HL-60 (cell line): Measurements from ENCODE around the gene CHFR.
"Not testable (repeated sequence)": the region's sequence is repeated elsewhere in the genome, so short reads cannot be mapped to it uniquely, and the experiment has no call there.

Experiments used
- DNase-seq, 2 experiments: peaks; one replicate each; pipeline ENCODE4 v3.0.0-alpha.2; 2010 to 2020; ENCODE audit warnings: low read depth in 1 of 2, low spot score in 1 of 2
- H3K27ac ChIP-seq: fragments of 250-450 bp; sonication (Bioruptor Pico); replicated peaks from 2 replicates; pipeline ENCODE4 v1.5.1; 2020; ENCODE audit warnings: mild to moderate bottlenecking, moderate library complexity
- H3K27me3 ChIP-seq: fragments of 250-450 bp; sonication (Bioruptor Pico); 2 replicates; pipeline ENCODE4 v1.5.1; 2021; ENCODE audit warnings: mild to moderate bottlenecking, moderate library complexity; ENCODE audit not compliant: insufficient read depth, poor library complexity, severe bottlenecking
- H3K4me3 ChIP-seq: replicated peaks from 2 replicates; pipeline ENCODE4 v1.5.1; 2011; ENCODE audit warnings: mild to moderate bottlenecking, control low read depth, low read length; ENCODE audit not compliant: insufficient read depth
- CTCF ChIP-seq: IDR thresholded peaks from one replicate; pipeline ENCODE4 v1.5.1; 2011; ENCODE audit warnings: low read length, control low read depth, inconsistent platforms; ENCODE audit not compliant: insufficient read depth
- GABPA ChIP-seq: IDR thresholded peaks from 2 replicates; pipeline ENCODE4 v1.6.1; 2012; ENCODE audit warnings: low read depth
- POLR2AphosphoS5 ChIP-seq: IDR thresholded peaks from 2 replicates; pipeline ENCODE4 v1.6.1; 2012; ENCODE audit warnings: low read depth
- REST ChIP-seq: IDR thresholded peaks from 2 replicates; pipeline ENCODE4 v1.6.1; 2012; ENCODE audit warnings: low read depth; ENCODE audit not compliant: insufficient replicate concordance
- SPI1 ChIP-seq: IDR thresholded peaks from 2 replicates; pipeline ENCODE4 v1.6.1; 2012; ENCODE audit warnings: low read depth, mild to moderate bottlenecking, borderline replicate concordance

Gene CHFR

GRCh38 chr12:132847363-132848356 is 39.7 kb downstream of the CHFR start:
- no peak for DNase-seq
- TF ChIP-seq POLR2AphosphoS5 (no peak), CTCF (no peak), REST (no peak), GABPA (no peak), SPI1 (no peak)
- Histone ChIP-seq H3K27ac (no peak overlapping the region), H3K4me3 (no peak overlapping the region), H3K27me3 (no peaks in the 10 kb centered on the region)

GRCh38 chr12:132844681-132845080 is 42.7 kb downstream of the CHFR start:
- not testable (repeated sequence) for H3K4me3 ChIP-seq, H3K27ac ChIP-seq, DNase-seq, H3K27me3 ChIP-seq

GRCh38 chr12:132842449-132843045 is 44.9 kb downstream of the CHFR start:
- H3K4me3 ChIP-seq = no peak overlapping the region
- no peaks in the 10 kb centered on the region for H3K27me3 ChIP-seq
- DNase-seq = no peak
- H3K27ac ChIP-seq = no peak overlapping the region
- no peak for TF ChIP-seq CTCF
- no peak for TF ChIP-seq GABPA
- no peak for TF ChIP-seq POLR2AphosphoS5
- TF ChIP-seq SPI1 = no peak
- no peak for TF ChIP-seq REST

- H3K27me3 ChIP-seq = no peaks in the 10 kb centered on the region
- TF ChIP-seq CTCF (no peak), POLR2AphosphoS5 (no peak), SPI1 (no peak), REST (no peak)
- no peak overlapping the region for H3K4me3 ChIP-seq
- no peak for DNase-seq
- H3K27ac ChIP-seq = no peak overlapping the region
Observed at GRCh38 chr12:132841151-132841550, 46.3 kb downstream of the CHFR start.
